A673 (cell line): Measurements from ENCODE around the gene ISCU. TPM values are rescaled to one million over a fixed set of nuclear protein-coding genes. Genes with fewer than 3 reads are reported as not detected.
"Not testable (repeated sequence)": the region's sequence is repeated elsewhere in the genome, so short reads cannot be mapped to it uniquely, and the experiment has no call there.

Experiments used
- BruUV-seq: library from RNA; stranded (reverse); fragments of 400-500 nt; replicated peaks from 2 replicates; lab custom pipeline; 2021; lab: Mats Ljungman, UMichigan
- CTCF ChIA-PET: fragments of 300-600 bp; sonication (Branson Sonifier 250); formaldehyde crosslinking; loops from one replicate; lab custom pipeline; 2022; ENCODE audit warnings: antibody characterized with exemption; lab: Charles Lee
- POLR2A ChIA-PET: fragments of 300-600 bp; sonication (Branson Sonifier 250); formaldehyde crosslinking; loops from one replicate; lab custom pipeline; 2022; ENCODE audit warnings: antibody characterized with exemption; ENCODE audit not compliant: low non-redundant PET; lab: Charles Lee
- DNase-seq: peaks from one replicate; pipeline ENCODE4 v3.0.0-alpha.2; 2015; ENCODE audit warnings: low spot score
- H3K27ac ChIP-seq: fragments of 200-600 bp; sonication (generic); 2 replicates; pipeline ENCODE4 v1.5.1; 2016; ENCODE audit warnings: mixed run types, low read depth, mild to moderate bottlenecking, mixed read lengths, antibody characterized with exemption, low read length; ENCODE audit not compliant: poor library complexity, severe bottlenecking
- H3K27me3 ChIP-seq: fragments of 200-600 bp; sonication (generic); replicated peaks from 2 replicates; pipeline ENCODE4 v1.6.1; 2017; ENCODE audit warnings: mixed run types, low read depth, mild to moderate bottlenecking, mixed read lengths, antibody characterized with exemption, low read length; ENCODE audit not compliant: insufficient read depth, poor library complexity
- H3K36me3 ChIP-seq: fragments of 200-600 bp; sonication (generic); 2 replicates; pipeline ENCODE4 v1.6.1; 2016; ENCODE audit warnings: mixed run types, mild to moderate bottlenecking, mixed read lengths, antibody characterized with exemption, low read length; ENCODE audit not compliant: insufficient read depth, poor library complexity, severe bottlenecking
- H3K4me1 ChIP-seq: fragments of 200-600 bp; sonication (generic); 2 replicates; pipeline ENCODE4 v1.6.1; 2017; ENCODE audit warnings: mixed run types, mild to moderate bottlenecking, mixed read lengths, antibody characterized with exemption, low read length; ENCODE audit not compliant: insufficient read depth, poor library complexity, severe bottlenecking
- H3K4me3 ChIP-seq: fragments of 200-600 bp; sonication (generic); 2 replicates; pipeline ENCODE4 v1.5.1; 2016; ENCODE audit warnings: low read depth, mixed run types, mild to moderate bottlenecking, mixed read lengths, low read length; ENCODE audit not compliant: poor library complexity, severe bottlenecking
- H3K9me3 ChIP-seq: fragments of 200-600 bp; sonication (generic); 2 replicates; pipeline ENCODE4 v1.6.1; 2016; ENCODE audit warnings: mixed run types, low read depth, mild to moderate bottlenecking, mixed read lengths, antibody characterized with exemption, low read length; ENCODE audit not compliant: poor library complexity, severe bottlenecking
- EZH2 ChIP-seq: fragments of 200-600 bp; sonication (generic); IDR thresholded peaks from 2 replicates; pipeline ENCODE4 v1.6.1; 2017; ENCODE audit warnings: borderline replicate concordance, low read depth, mild to moderate bottlenecking, mixed read lengths, antibody characterized with exemption, low read length; ENCODE audit not compliant: poor library complexity, severe bottlenecking
- intact Hi-C: fragments of 100-400 bp; cut with micrococcal nuclease; formaldehyde crosslinking; loops from one replicate; pipeline ENCODE4 v1.10.0; 2022; ENCODE audit not compliant: unreplicated experiment
- total RNA-seq: library from RNA; stranded (reverse); gene quantifications from 2 replicates; pipeline ENCODE4 v1.2.3, GENCODE V29; 2021
- TF ChIP-seq, protein P1 (sequence below): fragments of 300-800, 200-600 bp; sonication (generic); conservative IDR thresholded peaks from 2 replicates; pipeline ENCODE4 v1.5.1; 2017; ENCODE audit warnings: low read depth, mild to moderate bottlenecking, antibody characterized with exemption, low read length, moderate library complexity, mixed read lengths

ISCU gene
- total RNA-seq, 1 experiment from 2014 or later, result 73.4 TPM

DNA sequence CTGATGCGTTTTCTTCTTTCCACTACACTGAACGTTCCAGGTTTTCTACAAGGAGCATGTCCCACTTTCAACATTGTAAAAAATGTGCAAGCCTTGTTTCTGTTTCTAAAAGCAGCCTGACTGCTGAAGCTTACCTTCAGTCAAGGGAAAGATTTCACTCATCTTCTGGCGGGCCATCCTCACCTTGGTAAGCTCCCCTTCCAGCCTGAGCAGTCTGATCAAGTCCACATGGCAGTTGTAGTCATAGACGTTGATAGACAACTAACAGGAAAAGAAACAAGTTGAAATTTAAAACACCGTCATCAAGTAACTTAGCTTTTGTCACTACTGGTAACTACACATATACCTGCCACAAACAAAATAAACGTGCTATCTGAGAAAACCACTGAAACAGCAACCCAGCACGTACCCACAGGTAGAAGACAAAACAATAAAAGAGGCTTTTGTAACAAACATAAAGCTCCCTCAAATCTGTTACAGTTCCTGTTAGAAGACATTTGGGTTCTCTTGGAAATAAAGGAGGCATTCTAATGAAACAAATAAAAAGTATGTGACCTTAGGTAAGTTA, 13.4 kb upstream of the ISCU start:
- Histone ChIP-seq H3K27me3 (no peaks in the 10 kb centered on the region), H3K9me3 (no peaks in the 10 kb centered on the region), H3K4me3 (no peak overlapping the region), H3K36me3 (peaks cover 50% of the 10 kb centered on the region), H3K27ac (no peak overlapping the region), H3K4me1 (no peaks in the 10 kb centered on the region)
- TF ChIP-seq, protein P1, sequence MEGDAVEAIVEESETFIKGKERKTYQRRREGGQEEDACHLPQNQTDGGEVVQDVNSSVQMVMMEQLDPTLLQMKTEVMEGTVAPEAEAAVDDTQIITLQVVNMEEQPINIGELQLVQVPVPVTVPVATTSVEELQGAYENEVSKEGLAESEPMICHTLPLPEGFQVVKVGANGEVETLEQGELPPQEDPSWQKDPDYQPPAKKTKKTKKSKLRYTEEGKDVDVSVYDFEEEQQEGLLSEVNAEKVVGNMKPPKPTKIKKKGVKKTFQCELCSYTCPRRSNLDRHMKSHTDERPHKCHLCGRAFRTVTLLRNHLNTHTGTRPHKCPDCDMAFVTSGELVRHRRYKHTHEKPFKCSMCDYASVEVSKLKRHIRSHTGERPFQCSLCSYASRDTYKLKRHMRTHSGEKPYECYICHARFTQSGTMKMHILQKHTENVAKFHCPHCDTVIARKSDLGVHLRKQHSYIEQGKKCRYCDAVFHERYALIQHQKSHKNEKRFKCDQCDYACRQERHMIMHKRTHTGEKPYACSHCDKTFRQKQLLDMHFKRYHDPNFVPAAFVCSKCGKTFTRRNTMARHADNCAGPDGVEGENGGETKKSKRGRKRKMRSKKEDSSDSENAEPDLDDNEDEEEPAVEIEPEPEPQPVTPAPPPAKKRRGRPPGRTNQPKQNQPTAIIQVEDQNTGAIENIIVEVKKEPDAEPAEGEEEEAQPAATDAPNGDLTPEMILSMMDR, result no peak
- TF ChIP-seq EZH2, result no peak
- intact Hi-C loops, result no loop called here
- POLR2A ChIA-PET, result no interaction called here
- no peak for DNase-seq
- no TSS peak for BruUV-seq
- CTCF ChIA-PET, result no interaction called here

DNA sequence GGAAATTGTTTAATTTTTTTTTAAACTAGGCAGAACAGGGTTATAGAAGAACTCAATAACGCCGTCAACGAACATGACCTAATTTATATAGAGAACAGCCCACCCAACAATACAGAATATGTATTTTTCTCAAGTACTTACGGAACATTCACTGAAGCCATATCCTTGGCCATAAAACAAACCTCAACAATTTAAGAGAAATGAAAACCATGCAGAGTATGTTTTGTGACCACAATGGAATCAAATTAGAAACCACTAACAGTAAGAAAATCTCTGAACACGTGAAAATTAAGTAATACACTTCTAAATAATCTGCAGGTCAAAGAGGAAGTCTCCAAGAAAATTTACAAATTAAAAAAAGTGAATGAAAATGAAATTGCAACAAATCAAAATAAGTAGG, 10.9 kb upstream of the ISCU start:
- Histone ChIP-seq H3K27ac (no peak overlapping the region), H3K27me3 (no peaks in the 10 kb centered on the region), H3K9me3 (no peaks in the 10 kb centered on the region), H3K36me3 (peaks cover 28% of the 10 kb centered on the region), H3K4me3 (no peak overlapping the region), H3K4me1 (no peaks in the 10 kb centered on the region)
- ChIA-PET CTCF (no interaction called here), POLR2A (no interaction called here)
- no peak for TF ChIP-seq EZH2
- TF ChIP-seq, protein P1, result no peak
- intact Hi-C loops, result no loop called here
- BruUV-seq, result no TSS peak
- no peak for DNase-seq

DNA sequence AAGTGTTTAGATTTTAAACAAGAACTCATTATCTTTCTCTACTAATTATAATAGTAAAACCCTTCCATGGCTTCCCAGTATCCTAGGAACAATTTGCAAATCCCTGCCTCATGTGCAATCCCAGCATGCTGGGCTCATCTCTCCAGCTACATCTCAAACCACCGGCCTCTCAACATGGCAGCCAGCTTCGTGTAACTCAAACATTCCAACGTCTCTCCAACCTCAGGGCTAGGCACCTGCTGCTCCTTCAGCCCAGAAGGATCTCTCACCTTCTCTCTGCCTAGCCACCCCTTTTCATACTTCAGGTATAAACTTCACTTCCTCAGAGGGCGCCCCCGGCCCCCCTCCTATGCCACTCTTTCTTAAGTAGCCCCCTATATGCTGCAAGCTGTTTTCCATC, 8.6 kb upstream of the ISCU start:
- H3K9me3 ChIP-seq, result no peaks in the 10 kb centered on the region
- no TSS peak for BruUV-seq
- no peaks in the 10 kb centered on the region for H3K4me1 ChIP-seq
- no peak overlapping the region for H3K27ac ChIP-seq
- H3K27me3 ChIP-seq, result no peaks in the 10 kb centered on the region
- intact Hi-C loops, result no loop called here
- ChIA-PET POLR2A (no interaction called here), CTCF (no interaction called here)
- H3K36me3 ChIP-seq, result peaks cover 10% of the 10 kb centered on the region
- TF ChIP-seq EZH2, result no peak
- DNase-seq, result no peak
- H3K4me3 ChIP-seq, result no peak overlapping the region

DNA sequence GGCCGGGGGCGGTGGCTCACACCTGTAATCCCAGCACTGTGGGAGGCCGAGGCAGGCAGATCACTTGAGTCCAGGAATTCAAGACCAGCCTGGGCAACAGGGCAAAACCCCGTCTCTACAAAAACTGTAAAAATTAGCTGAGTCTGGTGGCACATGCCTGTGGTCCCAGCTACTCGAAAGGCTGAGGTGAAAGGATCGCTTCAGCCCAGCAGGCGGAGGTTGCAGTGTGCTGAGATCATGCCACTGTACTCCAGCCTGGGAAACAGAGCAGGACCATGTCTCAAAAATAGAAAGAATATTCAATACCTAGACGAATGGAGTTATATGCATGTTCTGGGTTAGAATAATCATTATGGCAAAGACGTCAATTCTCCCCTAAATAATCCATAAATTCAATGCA, 7.0 kb upstream of the ISCU start:
- H3K4me1 ChIP-seq, H3K27me3 ChIP-seq, CTCF ChIA-PET, H3K36me3 ChIP-seq, H3K9me3 ChIP-seq, BruUV-seq, intact Hi-C loops, H3K27ac ChIP-seq, POLR2A ChIA-PET, DNase-seq, H3K4me3 ChIP-seq: not testable (repeated sequence)
